ENCODE data around the gene NXPE1. TPM values are rescaled to one million over a fixed set of nuclear protein-coding genes. Genes with fewer than 3 reads are reported as not detected.

NXPE1 gene
- total and polyA plus RNA-seq, 12 donors, result 0.03 TPM; not detected in 11

- Histone ChIP-seq H3K27ac (no peak overlapping the region), H3K9me3 (peaks cover 0 to 25% (median 0%) of the 10 kb centered on the region in 11 donors), H3K4me3 (no peak overlapping the region), H3K36me3 (no peaks in the 10 kb centered on the region), H3K4me1 (no peaks in the 10 kb centered on the region), H3K27me3 (no peaks in the 10 kb centered on the region)
- ATAC-seq (no peak), DNase-seq (no peak)
- WGBS, 2 donors, result 92 to 95% methylated on average over 7 of the region's 7 CpGs
- TF ChIP-seq, protein P1, sequence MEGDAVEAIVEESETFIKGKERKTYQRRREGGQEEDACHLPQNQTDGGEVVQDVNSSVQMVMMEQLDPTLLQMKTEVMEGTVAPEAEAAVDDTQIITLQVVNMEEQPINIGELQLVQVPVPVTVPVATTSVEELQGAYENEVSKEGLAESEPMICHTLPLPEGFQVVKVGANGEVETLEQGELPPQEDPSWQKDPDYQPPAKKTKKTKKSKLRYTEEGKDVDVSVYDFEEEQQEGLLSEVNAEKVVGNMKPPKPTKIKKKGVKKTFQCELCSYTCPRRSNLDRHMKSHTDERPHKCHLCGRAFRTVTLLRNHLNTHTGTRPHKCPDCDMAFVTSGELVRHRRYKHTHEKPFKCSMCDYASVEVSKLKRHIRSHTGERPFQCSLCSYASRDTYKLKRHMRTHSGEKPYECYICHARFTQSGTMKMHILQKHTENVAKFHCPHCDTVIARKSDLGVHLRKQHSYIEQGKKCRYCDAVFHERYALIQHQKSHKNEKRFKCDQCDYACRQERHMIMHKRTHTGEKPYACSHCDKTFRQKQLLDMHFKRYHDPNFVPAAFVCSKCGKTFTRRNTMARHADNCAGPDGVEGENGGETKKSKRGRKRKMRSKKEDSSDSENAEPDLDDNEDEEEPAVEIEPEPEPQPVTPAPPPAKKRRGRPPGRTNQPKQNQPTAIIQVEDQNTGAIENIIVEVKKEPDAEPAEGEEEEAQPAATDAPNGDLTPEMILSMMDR (IDR thresholded peaks at IDR 0.05), result no peak
- intact Hi-C loops (cut with DNase I), result no loop called here
Measured at GRCh38 chr11:114511079-114511478, 48.6 kb downstream of the NXPE1 start.

DNA sequence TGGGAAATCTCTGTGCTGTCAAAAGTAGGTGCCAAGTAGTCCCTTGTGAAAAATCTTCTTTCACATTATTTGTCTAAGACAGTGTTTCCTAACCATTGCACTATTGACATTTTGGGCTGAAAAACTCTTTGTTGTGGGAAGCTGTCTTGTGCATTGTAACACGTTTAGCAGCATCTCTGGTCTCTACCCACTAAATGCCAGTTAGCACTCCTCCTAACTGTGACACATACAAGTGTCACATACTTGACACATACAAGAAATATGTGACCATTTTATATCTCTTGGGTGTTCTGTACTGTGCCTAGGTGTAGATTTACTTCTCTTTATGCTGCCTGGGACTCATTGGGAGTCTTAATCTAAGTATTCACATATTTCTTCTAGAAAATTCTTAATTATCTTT is 57.8 kb downstream of the NXPE1 start:
- Histone ChIP-seq H3K27me3 (no peaks in the 10 kb centered on the region), H3K4me1 (no peaks in the 10 kb centered on the region), H3K27ac (no peak overlapping the region), H3K36me3 (no peaks in the 10 kb centered on the region), H3K4me3 (no peak overlapping the region), H3K9me3 (peaks cover 0 to 16% (median 0%) of the 10 kb centered on the region in 11 donors)
- intact Hi-C loops (cut with DNase I), result no loop called here
- no peak for DNase-seq
- 80 to 81% methylated on average over 1 of the region's 1 CpG for WGBS, 2 donors
- TF ChIP-seq, protein P1 (IDR thresholded peaks at IDR 0.05), result no peak
- no peak for ATAC-seq

DNA sequence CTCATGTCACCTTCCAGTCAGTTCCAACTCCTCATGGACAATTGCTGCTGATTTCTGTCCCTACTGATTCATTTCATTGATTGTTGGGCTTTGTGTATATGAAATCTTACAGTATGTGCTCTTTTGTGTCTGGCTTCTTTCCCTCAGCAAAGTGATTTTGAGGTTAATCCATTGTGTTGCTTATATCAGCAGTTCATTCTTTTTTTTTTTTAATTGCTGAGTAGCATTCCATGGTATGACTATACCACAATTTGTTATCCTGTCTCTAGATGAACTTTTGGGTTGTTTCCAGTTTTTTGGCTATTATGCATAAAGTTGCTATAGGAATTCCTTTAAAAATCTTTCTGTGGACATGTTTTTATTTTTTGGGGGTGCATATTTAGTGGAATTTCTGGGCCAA is 59.9 kb downstream of the NXPE1 start:
- no peaks in the 10 kb centered on the region for H3K4me1 ChIP-seq
- no peaks in the 10 kb centered on the region for H3K27me3 ChIP-seq
- H3K36me3 ChIP-seq, result no peaks in the 10 kb centered on the region
- no peak overlapping the region for H3K4me3 ChIP-seq
- no peaks in the 10 kb centered on the region for H3K9me3 ChIP-seq
- intact Hi-C loops (cut with DNase I), result no loop called here
- DNase-seq (no peak), ATAC-seq (no peak)
- TF ChIP-seq, protein P1 (IDR thresholded peaks at IDR 0.05), result no peak
- no peak overlapping the region for H3K27ac ChIP-seq

- 86% methylated on average over 3 of the region's 3 CpGs for WGBS, 2 donors
- ATAC-seq (no peak), DNase-seq (no peak)
Measured at GRCh38 chr11:114496915-114497314, 62.8 kb downstream of the NXPE1 start.

More at GRCh38 chr11:114496915-114497314, 62.8 kb downstream of the NXPE1 start:
- Histone ChIP-seq H3K27ac (no peak overlapping the region), H3K36me3 (no peaks in the 10 kb centered on the region), H3K4me1 (no peaks in the 10 kb centered on the region), H3K4me3 (no peak overlapping the region), H3K9me3 (peaks cover 0 to 13% (median 0%) of the 10 kb centered on the region in 11 donors), H3K27me3 (no peaks in the 10 kb centered on the region)
- TF ChIP-seq, protein P1 (IDR thresholded peaks at IDR 0.05), result no peak
- intact Hi-C loops (cut with DNase I), result no loop called here

All from heart right ventricle (tissue), 16 donors.